Measurements from ENCODE around the gene PCBD2.

DNA sequence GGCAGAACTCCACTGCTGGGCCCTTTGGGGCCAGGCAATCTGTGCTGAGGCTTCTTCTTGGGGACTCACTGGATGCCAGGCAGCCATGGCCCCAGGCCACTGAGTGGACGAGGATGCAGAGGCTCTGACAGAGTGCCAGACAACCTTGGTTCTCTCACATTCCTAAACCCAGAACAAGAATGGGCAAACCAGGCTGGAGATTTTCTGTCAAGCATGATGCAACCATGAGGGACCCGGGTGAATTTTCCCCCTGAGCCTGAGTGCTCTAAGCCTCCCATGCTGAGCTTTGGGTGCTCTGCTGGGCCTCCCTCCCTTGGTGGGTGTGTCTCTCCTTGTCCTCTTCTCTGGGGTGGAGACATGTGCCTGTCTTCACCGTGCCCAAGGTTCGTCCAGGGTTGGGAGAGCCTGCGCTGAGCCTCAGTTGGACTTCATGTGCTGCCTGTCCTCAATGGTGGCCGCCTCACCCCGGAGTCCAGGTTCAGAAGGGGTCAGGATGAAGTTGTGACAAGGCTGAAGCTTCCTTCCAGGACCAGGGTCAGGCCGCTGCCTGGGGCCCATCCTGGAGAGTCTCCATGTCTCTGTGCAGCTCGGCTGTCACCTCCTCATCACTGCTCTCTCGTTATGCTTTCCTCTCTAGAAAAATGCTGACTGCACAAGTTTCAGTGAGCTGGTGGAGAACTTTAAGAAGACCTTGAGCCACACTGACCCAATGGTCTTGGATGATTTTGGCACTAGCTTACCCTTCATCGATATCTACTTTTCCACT is 105.0 kb downstream of the PCBD2 start:
- no peak for TF ChIP-seq RAD21 (conservative IDR thresholded peaks at IDR 0.05 in 1 of 2, IDR thresholded peaks at IDR 0.05 in 1 of 2)
- TF ChIP-seq, protein P1, sequence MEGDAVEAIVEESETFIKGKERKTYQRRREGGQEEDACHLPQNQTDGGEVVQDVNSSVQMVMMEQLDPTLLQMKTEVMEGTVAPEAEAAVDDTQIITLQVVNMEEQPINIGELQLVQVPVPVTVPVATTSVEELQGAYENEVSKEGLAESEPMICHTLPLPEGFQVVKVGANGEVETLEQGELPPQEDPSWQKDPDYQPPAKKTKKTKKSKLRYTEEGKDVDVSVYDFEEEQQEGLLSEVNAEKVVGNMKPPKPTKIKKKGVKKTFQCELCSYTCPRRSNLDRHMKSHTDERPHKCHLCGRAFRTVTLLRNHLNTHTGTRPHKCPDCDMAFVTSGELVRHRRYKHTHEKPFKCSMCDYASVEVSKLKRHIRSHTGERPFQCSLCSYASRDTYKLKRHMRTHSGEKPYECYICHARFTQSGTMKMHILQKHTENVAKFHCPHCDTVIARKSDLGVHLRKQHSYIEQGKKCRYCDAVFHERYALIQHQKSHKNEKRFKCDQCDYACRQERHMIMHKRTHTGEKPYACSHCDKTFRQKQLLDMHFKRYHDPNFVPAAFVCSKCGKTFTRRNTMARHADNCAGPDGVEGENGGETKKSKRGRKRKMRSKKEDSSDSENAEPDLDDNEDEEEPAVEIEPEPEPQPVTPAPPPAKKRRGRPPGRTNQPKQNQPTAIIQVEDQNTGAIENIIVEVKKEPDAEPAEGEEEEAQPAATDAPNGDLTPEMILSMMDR (IDR thresholded peaks at IDR 0.05), result no peak
- no peak for TF ChIP-seq EHMT2 (IDR thresholded peaks at IDR 0.05; ENCODE audit: low read depth)
- no peak for TF ChIP-seq POLR2A (IDR thresholded peaks at IDR 0.05; ENCODE audit: low read length)
- no peak for TF ChIP-seq HOXB5 (CRISPR knock-in tag; IDR thresholded peaks at IDR 0.05)
- TF ChIP-seq JUNB (IDR thresholded peaks at IDR 0.05), result no peak
- TF ChIP-seq NR3C1 (IDR thresholded peaks at IDR 0.05), result no peak
- TF ChIP-seq CEBPB (IDR thresholded peaks at IDR 0.05), result no peak
- TF ChIP-seq CHD2 (IDR thresholded peaks at IDR 0.05; ENCODE audit: low read length, partially characterized antibody), result no peak
- no peak for TF ChIP-seq NPAS2 (CRISPR knock-in tag; IDR thresholded peaks at IDR 0.05; ENCODE audit: borderline replicate concordance)
- TF ChIP-seq, protein P2, sequence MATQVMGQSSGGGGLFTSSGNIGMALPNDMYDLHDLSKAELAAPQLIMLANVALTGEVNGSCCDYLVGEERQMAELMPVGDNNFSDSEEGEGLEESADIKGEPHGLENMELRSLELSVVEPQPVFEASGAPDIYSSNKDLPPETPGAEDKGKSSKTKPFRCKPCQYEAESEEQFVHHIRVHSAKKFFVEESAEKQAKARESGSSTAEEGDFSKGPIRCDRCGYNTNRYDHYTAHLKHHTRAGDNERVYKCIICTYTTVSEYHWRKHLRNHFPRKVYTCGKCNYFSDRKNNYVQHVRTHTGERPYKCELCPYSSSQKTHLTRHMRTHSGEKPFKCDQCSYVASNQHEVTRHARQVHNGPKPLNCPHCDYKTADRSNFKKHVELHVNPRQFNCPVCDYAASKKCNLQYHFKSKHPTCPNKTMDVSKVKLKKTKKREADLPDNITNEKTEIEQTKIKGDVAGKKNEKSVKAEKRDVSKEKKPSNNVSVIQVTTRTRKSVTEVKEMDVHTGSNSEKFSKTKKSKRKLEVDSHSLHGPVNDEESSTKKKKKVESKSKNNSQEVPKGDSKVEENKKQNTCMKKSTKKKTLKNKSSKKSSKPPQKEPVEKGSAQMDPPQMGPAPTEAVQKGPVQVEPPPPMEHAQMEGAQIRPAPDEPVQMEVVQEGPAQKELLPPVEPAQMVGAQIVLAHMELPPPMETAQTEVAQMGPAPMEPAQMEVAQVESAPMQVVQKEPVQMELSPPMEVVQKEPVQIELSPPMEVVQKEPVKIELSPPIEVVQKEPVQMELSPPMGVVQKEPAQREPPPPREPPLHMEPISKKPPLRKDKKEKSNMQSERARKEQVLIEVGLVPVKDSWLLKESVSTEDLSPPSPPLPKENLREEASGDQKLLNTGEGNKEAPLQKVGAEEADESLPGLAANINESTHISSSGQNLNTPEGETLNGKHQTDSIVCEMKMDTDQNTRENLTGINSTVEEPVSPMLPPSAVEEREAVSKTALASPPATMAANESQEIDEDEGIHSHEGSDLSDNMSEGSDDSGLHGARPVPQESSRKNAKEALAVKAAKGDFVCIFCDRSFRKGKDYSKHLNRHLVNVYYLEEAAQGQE (IDR thresholded peaks at IDR 0.05), result no peak
- TF ChIP-seq, protein P3, sequence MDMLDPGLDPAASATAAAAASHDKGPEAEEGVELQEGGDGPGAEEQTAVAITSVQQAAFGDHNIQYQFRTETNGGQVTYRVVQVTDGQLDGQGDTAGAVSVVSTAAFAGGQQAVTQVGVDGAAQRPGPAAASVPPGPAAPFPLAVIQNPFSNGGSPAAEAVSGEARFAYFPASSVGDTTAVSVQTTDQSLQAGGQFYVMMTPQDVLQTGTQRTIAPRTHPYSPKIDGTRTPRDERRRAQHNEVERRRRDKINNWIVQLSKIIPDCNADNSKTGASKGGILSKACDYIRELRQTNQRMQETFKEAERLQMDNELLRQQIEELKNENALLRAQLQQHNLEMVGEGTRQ (IDR thresholded peaks at IDR 0.05), result no peak
- TF ChIP-seq, protein P4, sequence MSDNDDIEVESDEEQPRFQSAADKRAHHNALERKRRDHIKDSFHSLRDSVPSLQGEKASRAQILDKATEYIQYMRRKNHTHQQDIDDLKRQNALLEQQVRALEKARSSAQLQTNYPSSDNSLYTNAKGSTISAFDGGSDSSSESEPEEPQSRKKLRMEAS (IDR thresholded peaks at IDR 0.05), result no peak

All from A549 (cell line).